OCI-M2 (cell line): Measurements from ENCODE around the gene OAT.
"Not testable (repeated sequence)": the region's sequence is repeated elsewhere in the genome, so short reads cannot be mapped to it uniquely, and the experiment has no call there.

ENCODE experiments used
- DNase-seq: peaks from one replicate; lab custom pipeline; 2025; ENCODE audit not compliant: unreplicated experiment; lab: John Stamatoyannopoulos, UW

OAT gene

DNA sequence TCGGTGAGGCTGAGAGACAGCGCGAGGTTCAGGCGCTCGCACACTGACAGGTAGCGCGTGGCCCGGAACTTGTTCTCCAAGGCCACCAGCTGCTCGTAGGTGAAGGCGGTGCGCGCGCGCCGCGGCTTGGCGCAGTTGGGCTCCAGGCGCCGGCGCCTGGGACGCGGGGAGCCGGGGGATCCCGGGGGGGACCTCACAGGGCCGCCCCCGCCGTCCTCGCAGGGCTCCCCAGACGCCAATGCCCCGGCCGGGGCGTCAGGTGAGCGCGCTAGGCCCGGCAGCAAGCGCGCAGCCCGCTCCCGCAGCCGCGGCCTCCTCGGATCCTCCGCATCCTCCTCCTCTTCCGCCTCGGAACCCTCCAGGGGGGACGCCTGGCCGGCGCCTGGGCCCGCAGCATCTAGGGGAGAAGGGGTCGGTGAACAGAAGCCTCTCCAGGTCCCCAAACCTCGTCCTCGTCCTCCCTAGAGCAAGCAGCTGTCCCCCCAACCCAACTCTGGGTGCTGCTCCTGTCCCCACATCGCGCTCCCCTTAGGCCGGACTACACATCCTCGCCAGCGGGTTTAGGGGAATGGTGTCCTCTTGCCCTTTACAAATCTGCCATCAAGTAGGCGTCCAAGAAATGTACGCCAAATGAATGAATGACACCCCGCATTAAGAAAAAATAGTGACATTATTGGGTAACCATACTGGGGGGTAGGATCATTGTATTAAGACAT is 29.2 kb upstream of the OAT start:
- no peak for DNase-seq

- DNase-seq, result no peak
Measured at GRCh38 chr10:124446830-124447750, 28.4 kb upstream of the OAT start.

DNA sequence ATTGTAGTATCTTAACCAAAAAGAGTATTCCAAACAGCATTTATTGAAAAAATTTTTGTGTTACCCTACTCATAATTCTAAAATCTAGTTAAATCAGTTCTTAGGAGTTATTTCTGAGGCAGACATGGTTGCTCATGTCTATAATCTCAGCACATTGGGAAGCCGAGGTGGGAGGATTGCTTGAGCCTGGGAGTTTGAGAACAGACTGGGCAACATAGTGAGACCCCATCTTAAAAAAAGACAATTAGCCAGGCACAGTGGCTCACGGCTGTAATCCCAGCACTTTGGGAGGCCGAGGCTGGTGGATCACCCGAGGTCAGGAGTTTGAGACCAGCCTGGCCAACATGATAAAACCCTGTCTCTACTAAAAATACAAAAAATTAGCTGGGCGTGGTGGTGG is 23.0 kb upstream of the OAT start:
- not testable (repeated sequence) for DNase-seq

DNA sequence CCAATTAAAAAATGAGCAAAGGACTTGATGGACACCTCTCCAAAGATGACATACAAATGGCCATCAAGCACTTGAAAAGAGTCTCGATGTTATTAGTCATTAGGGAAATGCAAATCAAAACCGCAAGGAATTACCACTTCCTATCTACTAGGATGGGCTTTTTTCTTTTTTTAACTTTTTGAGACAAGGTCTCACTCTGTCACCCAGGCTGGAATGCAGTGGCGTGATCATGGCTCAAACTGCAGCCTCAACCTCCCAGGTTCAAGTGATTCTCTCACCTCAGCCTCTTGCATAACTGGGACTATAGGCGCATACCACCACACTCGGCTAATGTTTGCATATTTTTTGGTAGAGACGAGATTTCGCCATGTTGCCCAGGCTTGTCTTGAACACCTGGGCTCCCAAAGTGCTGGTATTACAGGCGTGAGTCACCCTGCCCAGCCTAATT is 17.5 kb upstream of the OAT start:
- no peak for DNase-seq

GRCh38 chr10:124435683-124436082 is 17.0 kb upstream of the OAT start:
- not testable (repeated sequence) for DNase-seq

GRCh38 chr10:124433461-124433860 is 14.7 kb upstream of the OAT start:
- DNase-seq, result no peak

- no peak for DNase-seq
Measured at GRCh38 chr10:124430077-124430476, 11.4 kb upstream of the OAT start.

- no peak for DNase-seq
Measured at GRCh38 chr10:124429576-124429975, 10.9 kb upstream of the OAT start.

DNA sequence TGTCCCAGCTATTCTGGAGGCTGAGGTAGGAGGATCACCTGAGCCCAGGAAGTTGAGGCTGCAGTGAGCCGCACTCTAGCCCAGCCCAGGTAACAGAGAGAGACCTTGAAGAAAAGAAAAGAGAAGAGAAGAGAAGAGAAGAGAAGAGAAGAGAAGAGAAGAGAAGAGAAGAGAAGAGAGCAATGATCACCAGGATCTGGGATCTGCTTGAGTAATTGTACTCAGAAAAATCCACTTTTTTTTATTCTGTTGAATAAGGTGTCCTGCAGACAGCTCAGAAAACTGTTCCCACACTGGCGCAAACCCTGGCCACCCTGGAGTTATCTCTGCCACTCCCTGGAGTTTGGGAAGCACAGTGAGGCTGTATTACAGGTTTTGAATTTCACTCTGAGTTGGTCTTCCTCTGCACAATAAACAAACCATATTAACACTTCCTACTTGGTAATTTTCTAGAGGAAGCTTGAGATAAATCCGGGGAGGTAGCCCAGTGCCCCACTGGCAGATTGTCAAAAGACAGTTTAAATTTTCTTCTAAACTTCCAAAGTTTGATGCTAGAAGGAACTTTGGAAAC is 9.6 kb upstream of the OAT start:
- no peak for DNase-seq

GRCh38 chr10:124425227-124425962 is 6.7 kb upstream of the OAT start:
- DNase-seq, result no peak

GRCh38 chr10:124423813-124424212 is 5.1 kb upstream of the OAT start:
- no peak for DNase-seq

GRCh38 chr10:124422742-124423141 is 4.0 kb upstream of the OAT start:
- no peak for DNase-seq

DNA sequence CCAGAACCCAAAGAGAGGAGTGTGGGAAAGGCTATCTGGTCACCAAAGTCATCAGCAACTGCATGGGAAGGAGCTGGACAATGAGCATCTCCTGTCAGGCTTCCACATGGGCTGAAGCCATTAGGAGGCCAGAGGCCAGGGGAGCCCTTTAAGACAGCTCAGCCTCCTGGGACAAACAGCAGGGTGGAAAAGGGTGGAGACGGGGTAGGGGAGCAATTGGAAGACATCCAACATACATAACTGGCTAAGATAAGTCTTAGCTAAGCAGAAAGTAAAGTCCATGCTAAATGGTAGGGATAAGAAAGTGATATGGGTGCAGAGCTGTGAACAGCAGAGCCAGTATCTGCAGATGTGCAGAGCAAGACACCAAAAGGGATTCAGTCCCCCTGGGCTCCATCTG is 1.5 kb upstream of the OAT start:
- no peak for DNase-seq

DNA sequence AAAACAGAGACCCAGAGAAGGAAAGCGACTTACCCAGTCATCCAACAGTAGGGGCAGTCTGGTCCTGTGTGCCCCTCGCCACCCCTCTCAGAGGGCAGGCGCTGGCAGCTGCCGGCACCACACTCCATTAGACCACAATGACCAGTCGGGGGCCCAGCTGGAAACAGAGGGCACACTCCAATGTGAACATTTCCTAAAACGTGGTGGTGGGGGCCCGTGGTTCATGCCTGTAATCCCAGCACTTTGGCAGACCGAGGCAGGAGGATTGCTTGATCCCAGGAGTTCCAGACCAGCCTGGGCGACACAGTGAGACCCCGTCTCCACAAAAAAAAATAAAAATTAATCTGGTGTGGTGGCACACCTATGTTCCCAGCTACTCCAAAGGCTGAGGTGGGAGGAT is 912 bp upstream of the OAT start:
- no peak for DNase-seq

GRCh38 chr10:124417895-124418725 is 613 bp downstream of the OAT start:
- no peak for DNase-seq

- DNase-seq, result no peak
Measured at GRCh38 chr10:124416733-124417132, 2.0 kb downstream of the OAT start.

GRCh38 chr10:124415210-124415609 is 3.5 kb downstream of the OAT start:
- DNase-seq, result no peak

DNA sequence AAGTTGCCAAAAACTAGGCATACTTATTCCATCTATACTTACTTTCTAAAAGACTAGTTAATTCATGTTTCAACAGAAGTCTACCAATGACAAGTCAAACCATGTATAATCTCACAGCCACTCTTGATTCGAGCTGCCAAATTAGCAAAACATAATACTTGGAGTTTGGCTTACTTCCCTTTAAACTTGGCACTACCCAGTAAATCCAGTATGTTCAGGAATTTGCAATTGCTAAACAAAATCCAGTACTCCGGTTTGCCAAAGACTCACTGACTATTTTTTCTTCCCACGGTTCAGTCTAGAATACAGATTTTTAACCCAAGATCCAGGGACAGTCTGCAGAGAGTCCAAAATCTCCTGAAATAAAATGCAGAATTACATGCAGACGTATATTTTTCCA is 4.6 kb downstream of the OAT start:
- DNase-seq, result no peak

- DNase-seq, result no peak
Measured at GRCh38 chr10:124409696-124410095, 9.0 kb downstream of the OAT start.

DNA sequence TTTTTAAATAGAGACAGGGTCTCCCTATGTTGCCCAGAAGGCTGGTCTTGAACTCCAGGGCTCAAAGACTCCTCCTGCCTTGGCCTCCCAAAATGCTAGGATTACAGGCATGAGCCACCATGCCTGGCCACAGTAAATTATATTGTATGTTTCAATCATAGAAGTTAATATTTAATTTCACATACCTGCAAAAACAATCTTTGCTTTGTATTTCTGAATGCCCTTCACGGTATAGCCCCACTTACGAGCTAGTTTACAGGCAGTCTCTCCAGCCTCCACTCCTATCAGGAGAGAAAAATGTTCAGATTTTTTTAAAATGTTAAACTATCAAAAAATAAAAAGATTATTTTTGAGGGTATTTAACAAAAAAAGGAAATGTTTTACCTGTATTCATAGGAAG is 10.4 kb downstream of the OAT start:
- no peak for DNase-seq
